ENCODE measurements around the gene TROAP. TPM values are rescaled to one million over a fixed set of nuclear protein-coding genes. Genes with fewer than 3 reads are reported as not detected.

Gene TROAP
- total and polyA plus RNA-seq, 9 of the 15 experiments (the other 6 are each of a cell fraction or from before 2014, with no cell fraction given) = 46.4 to 171 (median 59.8) TPM

GRCh38 chr12:49342066-49342913 lies 19.2 kb downstream of the TROAP start (continued):
- TF ChIP-seq ZNF584 (CRISPR knock-in tag; IDR thresholded peaks at IDR 0.05; ENCODE audit: low read depth) (no peak), RCOR1 (IDR thresholded peaks at IDR 0.05; ENCODE audit: borderline replicate concordance in 1 of 2, low read depth in 2 of 2, low read length in 2 of 2) (peak in 1 of 2 experiments; percentile 62; a peak in 1 of 4 replicates), NCOR1 (IDR thresholded peaks at IDR 0.05) (no peak; the same call in 1 of the 2 replicates), STAT5B (CRISPR knock-in tag; IDR thresholded peaks at IDR 0.05) (no peak), TFE3 (CRISPR knock-in tag; IDR thresholded peaks at IDR 0.05) (no peak), KHSRP (IDR thresholded peaks at IDR 0.05) (no peak), NEUROD1 (IDR thresholded peaks at IDR 0.05; ENCODE audit: borderline replicate concordance, low read depth, low read length, partially characterized antibody) (peak; percentile 30), HES1 (IDR thresholded peaks at IDR 0.05; ENCODE audit: low read depth) (no peak), ETV1 (tag; conservative IDR thresholded peaks at IDR 0.05; ENCODE audit: low read depth) (peak; percentile 35; the same call in 1 of the 2 replicates), TOE1 (IDR thresholded peaks at IDR 0.05; ENCODE audit: borderline replicate concordance) (peak; percentile 65; the same call in 1 of the 2 replicates), TOE1 (CRISPR knock-in tag; IDR thresholded peaks at IDR 0.05; ENCODE audit: borderline replicate concordance, low read depth) (no peak), ZNF639 (CRISPR knock-in tag; conservative IDR thresholded peaks at IDR 0.05 in 1 of 2, IDR thresholded peaks at IDR 0.05 in 1 of 2) (no peak)

Measured in K562 (cell line).